ENCODE results near the gene OR5B2. TPM values are rescaled to one million over a fixed set of nuclear protein-coding genes. Genes with fewer than 3 reads are reported as not detected.

The OR5B2 gene
- total RNA-seq, 1 experiment from 2014 or later: not detected

Other genes starting within 250 kb of the OR5B2 start
- gene OR9Q2, start 239.1 kb downstream of the OR5B2 start, total RNA-seq (2014; rRNA removed; shearing (Covaris generic)): not detected in 2 replicates
- not detected in 2 replicates for gene OR1S2, start 224.0 kb downstream of the OR5B2 start, total RNA-seq (2014; rRNA removed; shearing (Covaris generic))
- not detected in 2 replicates for gene OR1S1, start 215.4 kb downstream of the OR5B2 start, total RNA-seq (2014; rRNA removed; shearing (Covaris generic))
- not detected in 2 replicates for gene OR10Q1, start 199.2 kb downstream of the OR5B2 start, total RNA-seq (2014; rRNA removed; shearing (Covaris generic))
- gene OR10W1, start 159.9 kb downstream of the OR5B2 start, total RNA-seq (2014; rRNA removed; shearing (Covaris generic)): not detected in 2 replicates
- gene OR5B17, start 69.1 kb downstream of the OR5B2 start, total RNA-seq (2014; rRNA removed; shearing (Covaris generic)): not detected in 2 replicates
- gene OR5B3, start 21.2 kb downstream of the OR5B2 start, total RNA-seq (2014; rRNA removed; shearing (Covaris generic)): not detected in 2 replicates
- not detected in 2 replicates for gene OR5B12, start 14.1 kb upstream of the OR5B2 start, total RNA-seq (2014; rRNA removed; shearing (Covaris generic))
- gene OR5B21, start 80.0 kb upstream of the OR5B2 start, total RNA-seq (2014; rRNA removed; shearing (Covaris generic)): not detected in 2 replicates
- gene LPXN, start 147.7 kb upstream of the OR5B2 start, total RNA-seq (2014; rRNA removed; shearing (Covaris generic)): 1.3 and 1.6 TPM in 2 replicates
- gene ZFP91, start 150.9 kb upstream of the OR5B2 start, total RNA-seq (2014; rRNA removed; shearing (Covaris generic)): 54.7 and 58.4 TPM in 2 replicates
- 0.72 and 1.3 TPM in 2 replicates for gene CNTF, start 194.5 kb upstream of the OR5B2 start, total RNA-seq (2014; rRNA removed; shearing (Covaris generic))